H1 (cell line): ENCODE results near the gene C2orf66. TPM values are rescaled to one million over a fixed set of nuclear protein-coding genes. Genes with fewer than 3 reads are reported as not detected.

Source experiments
- ATF3 ChIP-seq: IDR thresholded peaks from 2 replicates; pipeline ENCODE4 v1.6.1; 2011; ENCODE audit warnings: low read depth, mild to moderate bottlenecking, low read length; ENCODE audit not compliant: insufficient read depth
- CHD7 ChIP-seq: fragments of 300-600 bp; sonication (generic); IDR thresholded peaks from 2 replicates; pipeline ENCODE4 v1.7.1; 2012; ENCODE audit warnings: low read length, moderate library complexity, mild to moderate bottlenecking, inconsistent platforms; ENCODE audit not compliant: insufficient replicate concordance
- HDAC6 ChIP-seq: IDR thresholded peaks from one replicate; pipeline ENCODE4 v1.7.1; 2012; ENCODE audit warnings: low read depth, mild to moderate bottlenecking, inconsistent platforms, low read length, moderate library complexity
- RFX5 ChIP-seq: IDR thresholded peaks from 2 replicates; pipeline ENCODE4 v1.6.1; 2011; ENCODE audit warnings: low read depth, low read length, improper control_type of control experiment, borderline replicate concordance
- SIX5 ChIP-seq: IDR thresholded peaks from 2 replicates; pipeline ENCODE4 v1.6.1; 2011; ENCODE audit warnings: mild to moderate bottlenecking, low read depth, low read length
- polyA plus RNA-seq, 7 experiments: library from polyadenylated mRNA; depleted of rRNA in 3 of 7; stranded (reverse) in 5 of 7; unstranded in 2 of 7; fragments of >200 nt in 5 of 7; fragments of 200-250 nt in 2 of 7; gene quantifications; 1 replicate in 5 of 7; 2 replicates in 1 of 7; 4 replicates in 1 of 7; pipeline versions ENCODE4 v1.2.1 to v1.2.3, GENCODE V29; 2011 to 2013; ENCODE audit warnings: missing spikeins in 2 of 7, mixed read lengths in 2 of 7
- total RNA-seq: library from RNA; stranded (reverse); fragmentation: NEBNext Ultra II Directional; extraction: Animal tissue kit (Norgen Biotek cat#: 25700); gene quantifications from 2 replicates; pipeline ENCODE4 v1.2.1, GENCODE V29; 2021

Gene C2orf66
- total and polyA plus RNA-seq, 2 of the 8 experiments (the other 6 are each of a cell fraction or from before 2014, with no cell fraction given) = not detected

- TF ChIP-seq ATF3 (no peak), CHD7 (no peak), HDAC6 (no peak), RFX5 (no peak), SIX5 (no peak)
Observed at GRCh38 chr2:196759378-196759706, 49.8 kb downstream of the C2orf66 start (continued).
